OCI-LY3 (cell line): ENCODE measurements around the gene PDE7B.

Source experiments
- H2AFZ ChIP-seq: fragments of 200-600, 300-600 bp; shearing (Covaris generic); 2 replicates; pipeline ENCODE4 v1.6.0; 2014; ENCODE audit warnings: antibody characterized with exemption, low read depth, low read length
- H3K27ac ChIP-seq: fragments of 200-600, 300-600 bp; sonication (generic); 2 replicates; pipeline ENCODE4 v1.5.1; 2014; ENCODE audit warnings: mild to moderate bottlenecking, low read length, moderate library complexity, mixed read lengths
- H3K27me3 ChIP-seq: fragments of 200-600, 300-600 bp; sonication (generic); 2 replicates; pipeline ENCODE4 v1.6.1; 2014; ENCODE audit warnings: low read depth, low read length, mixed read lengths
- H3K36me3 ChIP-seq: fragments of 200-600, 300-600 bp; sonication (generic); replicated peaks from 2 replicates; pipeline ENCODE3; 2014; ENCODE audit warnings: low read depth, low read length, mixed read lengths
- H3K4me1 ChIP-seq: fragments of 300-600, 200-600 bp; sonication (generic); 2 replicates; pipeline ENCODE4 v1.6.1; 2014; ENCODE audit warnings: low read length, mixed read lengths
- H3K4me2 ChIP-seq: fragments of 200-600, 300-600 bp; sonication (generic); 2 replicates; pipeline ENCODE4 v1.6.1; 2014; ENCODE audit warnings: low read length, mixed read lengths
- H3K4me3 ChIP-seq: fragments of 300-600, 200-600 bp; sonication (generic); 2 replicates; pipeline ENCODE4 v1.5.1; 2014; ENCODE audit warnings: antibody characterized with exemption, mild to moderate bottlenecking, low read length, moderate library complexity
- H3K79me2 ChIP-seq: fragments of 300-600, 200-600 bp; shearing (Covaris generic); 2 replicates; pipeline ENCODE4 v1.6.1; 2014; ENCODE audit warnings: mild to moderate bottlenecking, low read length, mixed read lengths
- H3K9ac ChIP-seq: fragments of 300-600, 200-600 bp; shearing (Covaris generic); 2 replicates; pipeline ENCODE4 v1.6.0; 2014; ENCODE audit warnings: mild to moderate bottlenecking, low read length, moderate library complexity
- H3K9me3 ChIP-seq: fragments of 200-600, 300-600 bp; shearing (Covaris generic); 2 replicates; pipeline ENCODE4 v1.6.1; 2014; ENCODE audit warnings: low read length, mixed read lengths; ENCODE audit not compliant: insufficient read depth
- H4K20me1 ChIP-seq: fragments of 200-600, 300-600 bp; sonication (generic); 2 replicates; pipeline ENCODE4 v1.6.1; 2016; ENCODE audit warnings: low read length, mixed read lengths; ENCODE audit not compliant: insufficient read depth
- CTCF ChIP-seq: fragments of 200-600, 300-600 bp; sonication (generic); IDR thresholded peaks from 2 replicates; pipeline ENCODE4 v1.5.1; 2014; ENCODE audit warnings: antibody characterized with exemption, low read length, low read depth
- EZH2phosphoT487 ChIP-seq: fragments of 200-600 bp; shearing (Covaris generic); IDR thresholded peaks from 2 replicates; pipeline ENCODE4 v1.6.1; 2018; ENCODE audit warnings: antibody characterized with exemption, mixed run types, low read depth

The PDE7B gene

GRCh38 chr6:136148523-136148922 is 297.0 kb downstream of the PDE7B start:
- Histone ChIP-seq H3K36me3 (no peaks in the 10 kb centered on the region), H2AFZ (no peak overlapping the region), H4K20me1 (no peaks in the 10 kb centered on the region), H3K9me3 (no peaks in the 10 kb centered on the region), H3K79me2 (no peaks in the 10 kb centered on the region), H3K4me3 (no peak overlapping the region), H3K4me2 (no peak overlapping the region), H3K27ac (no peak overlapping the region), H3K9ac (no peak overlapping the region), H3K27me3 (no peaks in the 10 kb centered on the region), H3K4me1 (no peaks in the 10 kb centered on the region)
- no peak for TF ChIP-seq CTCF
- no peak for TF ChIP-seq EZH2phosphoT487

DNA sequence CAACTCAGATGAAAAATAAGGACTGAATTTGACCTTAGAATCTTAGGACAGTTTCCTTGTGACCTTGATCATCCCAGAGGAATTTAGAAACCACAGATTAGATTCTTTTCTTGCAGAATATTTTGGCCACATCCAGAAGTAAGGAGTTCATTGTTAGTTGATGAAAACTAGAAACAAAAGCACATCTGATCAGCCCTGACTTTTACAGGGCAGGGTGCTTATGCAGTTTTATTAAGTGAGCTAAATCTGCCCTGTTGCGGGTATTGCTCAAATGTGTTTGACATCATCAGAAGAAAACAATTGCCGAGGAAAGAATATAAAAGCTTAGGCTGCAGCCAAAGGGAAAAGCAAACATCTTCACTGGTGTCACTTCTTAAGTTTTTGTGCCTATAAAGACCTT is 297.8 kb downstream of the PDE7B start:
- no peak overlapping the region for H3K4me3 ChIP-seq
- no peaks in the 10 kb centered on the region for H3K79me2 ChIP-seq
- no peaks in the 10 kb centered on the region for H3K36me3 ChIP-seq
- no peaks in the 10 kb centered on the region for H3K9me3 ChIP-seq
- no peak overlapping the region for H2AFZ ChIP-seq
- H3K27ac ChIP-seq, result no peak overlapping the region
- no peak overlapping the region for H3K4me2 ChIP-seq
- H3K9ac ChIP-seq, result no peak overlapping the region
- H4K20me1 ChIP-seq, result no peaks in the 10 kb centered on the region
- TF ChIP-seq EZH2phosphoT487 (no peak), CTCF (no peak)
- H3K4me1 ChIP-seq, result no peaks in the 10 kb centered on the region
- H3K27me3 ChIP-seq, result no peaks in the 10 kb centered on the region

DNA sequence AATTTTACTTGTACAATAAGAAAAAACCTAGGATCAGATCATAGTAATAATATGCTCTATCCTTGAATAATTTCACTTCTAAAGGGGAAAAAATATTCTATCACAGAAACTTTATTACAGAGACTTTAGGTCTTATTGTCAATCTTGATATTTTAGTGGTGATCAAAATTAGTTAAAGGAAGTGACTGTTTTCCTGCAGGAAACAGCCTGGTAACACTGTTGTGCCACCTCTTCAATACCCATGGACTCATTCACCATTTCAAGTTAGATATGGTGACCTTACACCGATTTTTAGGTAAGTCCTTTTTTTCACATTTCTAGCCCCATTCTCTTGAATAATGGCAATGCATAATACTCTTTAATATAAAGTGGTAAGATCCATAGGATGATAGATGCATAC is 299.5 kb downstream of the PDE7B start:
- H3K27ac ChIP-seq, result no peak overlapping the region
- no peak overlapping the region for H2AFZ ChIP-seq
- no peaks in the 10 kb centered on the region for H3K36me3 ChIP-seq
- no peaks in the 10 kb centered on the region for H3K4me1 ChIP-seq
- H3K27me3 ChIP-seq, result no peaks in the 10 kb centered on the region
- TF ChIP-seq EZH2phosphoT487 (no peak), CTCF (no peak)
- no peaks in the 10 kb centered on the region for H3K79me2 ChIP-seq
- H3K9ac ChIP-seq, result no peak overlapping the region
- no peak overlapping the region for H3K4me3 ChIP-seq
- H3K9me3 ChIP-seq, result no peaks in the 10 kb centered on the region
- H3K4me2 ChIP-seq, result no peak overlapping the region
- no peaks in the 10 kb centered on the region for H4K20me1 ChIP-seq

DNA sequence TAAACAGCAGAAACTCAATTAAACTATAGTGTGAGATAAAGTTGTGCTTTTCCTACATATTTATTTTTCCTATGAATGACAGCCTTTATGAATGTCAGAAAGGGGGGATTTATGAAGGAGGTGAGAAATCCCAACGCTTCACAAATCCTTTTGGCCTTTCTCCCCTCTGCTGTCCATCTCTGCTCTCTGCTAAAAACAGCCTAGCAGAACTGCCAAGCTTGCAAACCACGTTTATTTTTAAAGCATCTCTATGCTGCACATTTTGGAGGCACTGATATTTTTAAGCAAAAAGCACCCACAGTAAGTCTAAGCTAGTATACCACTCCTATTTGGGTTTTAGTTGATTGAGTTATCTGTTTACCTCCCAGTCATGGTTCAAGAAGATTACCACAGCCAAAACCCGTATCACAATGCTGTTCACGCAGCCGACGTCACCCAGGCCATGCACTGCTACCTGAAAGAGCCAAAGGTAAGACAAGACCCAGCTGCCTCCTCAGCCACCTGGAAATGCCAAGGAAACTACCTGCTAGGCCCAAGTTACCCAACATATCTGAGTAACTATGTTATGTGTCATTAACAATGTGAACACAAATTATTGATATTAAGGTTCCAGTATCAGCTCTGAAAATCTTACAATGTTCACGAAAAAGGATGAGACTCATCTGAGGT is 302.3 kb downstream of the PDE7B start:
- Histone ChIP-seq H3K4me1 (no peaks in the 10 kb centered on the region), H2AFZ (no peak overlapping the region), H3K27ac (no peak overlapping the region), H3K36me3 (no peaks in the 10 kb centered on the region), H3K4me3 (no peak overlapping the region), H3K9me3 (no peaks in the 10 kb centered on the region), H3K79me2 (no peaks in the 10 kb centered on the region), H4K20me1 (no peaks in the 10 kb centered on the region), H3K9ac (no peak overlapping the region), H3K27me3 (no peaks in the 10 kb centered on the region), H3K4me2 (no peak overlapping the region)
- TF ChIP-seq CTCF, result no peak
- TF ChIP-seq EZH2phosphoT487, result no peak
